Testis (tissue), 2 donors: ENCODE data around the gene DYNAP.

Experiments
- POLR2A ChIP-seq: fragments of 450-650 bp; IDR thresholded peaks from one replicate; pipeline ENCODE4 v1.6.1; 2017; ENCODE audit warnings: antibody characterized with exemption, mild to moderate bottlenecking, moderate library complexity
- TF ChIP-seq, protein P1 (sequence below), 3 experiments: fragments of 450-650 bp in 2 of 3; fragments of 200-600 bp in 1 of 3; sonication (generic) in 1 of 3; IDR thresholded peaks; one replicate each; pipeline ENCODE4 v1.5.1; 2016 to 2019; ENCODE audit warnings: antibody characterized with exemption in 3 of 3, mild to moderate bottlenecking in 2 of 3, moderate library complexity in 1 of 3

DNA sequence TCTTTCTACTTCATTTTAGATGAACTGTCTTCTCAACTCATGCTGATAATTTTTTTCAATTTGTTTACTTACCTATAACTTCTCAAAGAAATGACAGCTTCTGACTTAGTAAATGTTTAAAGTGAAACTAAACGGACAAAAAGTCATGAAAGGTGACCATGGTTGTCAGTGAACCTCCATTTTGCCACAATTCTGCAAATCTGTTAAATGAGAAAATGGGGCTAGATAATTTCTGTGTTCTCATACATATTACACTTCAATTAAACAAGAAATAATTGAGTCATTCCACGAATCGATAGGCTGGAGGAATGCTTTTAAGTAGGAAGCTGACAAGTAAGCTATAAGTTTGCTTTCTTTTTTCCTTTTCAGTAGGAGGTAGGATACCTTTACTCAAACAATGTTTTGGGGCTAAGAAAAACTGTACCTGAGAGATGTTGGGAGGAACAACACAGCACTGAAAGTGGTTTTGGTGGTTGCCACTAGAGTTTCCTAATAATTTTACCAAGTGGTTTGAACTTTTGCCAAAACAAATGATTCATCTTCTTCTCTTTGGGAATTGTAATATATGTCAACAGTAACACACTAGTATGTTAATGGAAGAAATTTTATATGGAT is 17.1 kb downstream of the DYNAP start:
- no peak for TF ChIP-seq POLR2A
- TF ChIP-seq, protein P1, sequence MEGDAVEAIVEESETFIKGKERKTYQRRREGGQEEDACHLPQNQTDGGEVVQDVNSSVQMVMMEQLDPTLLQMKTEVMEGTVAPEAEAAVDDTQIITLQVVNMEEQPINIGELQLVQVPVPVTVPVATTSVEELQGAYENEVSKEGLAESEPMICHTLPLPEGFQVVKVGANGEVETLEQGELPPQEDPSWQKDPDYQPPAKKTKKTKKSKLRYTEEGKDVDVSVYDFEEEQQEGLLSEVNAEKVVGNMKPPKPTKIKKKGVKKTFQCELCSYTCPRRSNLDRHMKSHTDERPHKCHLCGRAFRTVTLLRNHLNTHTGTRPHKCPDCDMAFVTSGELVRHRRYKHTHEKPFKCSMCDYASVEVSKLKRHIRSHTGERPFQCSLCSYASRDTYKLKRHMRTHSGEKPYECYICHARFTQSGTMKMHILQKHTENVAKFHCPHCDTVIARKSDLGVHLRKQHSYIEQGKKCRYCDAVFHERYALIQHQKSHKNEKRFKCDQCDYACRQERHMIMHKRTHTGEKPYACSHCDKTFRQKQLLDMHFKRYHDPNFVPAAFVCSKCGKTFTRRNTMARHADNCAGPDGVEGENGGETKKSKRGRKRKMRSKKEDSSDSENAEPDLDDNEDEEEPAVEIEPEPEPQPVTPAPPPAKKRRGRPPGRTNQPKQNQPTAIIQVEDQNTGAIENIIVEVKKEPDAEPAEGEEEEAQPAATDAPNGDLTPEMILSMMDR (IDR thresholded peaks at IDR 0.05), result no peak
